NAMALWA (cell line): ENCODE data around the gene SOBP.
"Not testable (repeated sequence)": the region's sequence is repeated elsewhere in the genome, so short reads cannot be mapped to it uniquely, and the experiment has no call there.

Experiments
- DNase-seq: peaks from one replicate; pipeline ENCODE4 v3.0.0-alpha.2; 2015; ENCODE audit warnings: low spot score

SOBP gene

DNA sequence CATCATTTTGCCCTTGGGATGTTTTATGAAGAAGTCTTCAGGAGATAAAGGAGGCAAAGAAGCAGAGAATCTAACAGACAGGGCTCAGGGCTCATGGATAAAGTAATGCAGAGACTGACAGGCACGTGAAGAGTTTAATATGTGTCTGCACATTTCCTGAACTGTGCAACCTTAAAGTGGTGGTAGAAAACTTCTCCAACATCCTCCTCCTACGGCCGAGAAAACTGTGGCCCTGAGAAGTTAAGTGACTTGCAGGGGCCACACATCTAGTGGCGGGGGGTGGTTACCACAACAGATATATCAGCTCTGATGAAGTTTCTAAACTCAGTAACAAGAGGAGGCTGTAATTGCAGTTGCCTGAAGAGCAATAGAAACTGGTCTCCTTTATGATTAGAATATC, 61.0 kb downstream of the SOBP start:
- peak; percentile 60 for DNase-seq

GRCh38 chr6:107553121-107553520, 63.2 kb downstream of the SOBP start:
- not testable (repeated sequence) for DNase-seq

GRCh38 chr6:107554326-107554725, 64.4 kb downstream of the SOBP start:
- no peak for DNase-seq

DNA sequence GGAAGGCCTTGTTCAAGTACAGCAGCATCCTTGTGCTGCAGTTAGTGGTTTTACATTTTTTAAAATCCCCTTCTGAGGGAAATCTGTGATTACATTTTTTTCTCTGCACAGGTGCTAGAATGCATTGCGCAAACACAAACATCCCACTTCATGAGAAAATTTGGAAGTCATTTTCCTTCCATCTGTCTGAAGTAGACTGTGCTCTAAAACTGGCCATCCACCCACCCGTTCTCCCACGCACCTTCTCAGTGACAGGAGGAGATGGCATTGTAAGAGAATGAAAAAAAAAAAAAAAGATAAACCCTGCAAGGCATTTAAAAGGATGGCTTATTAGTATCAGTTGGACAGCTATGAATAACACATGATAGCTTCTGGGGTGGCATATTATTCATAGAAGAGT, 65.0 kb downstream of the SOBP start:
- DNase-seq, result no peak

DNA sequence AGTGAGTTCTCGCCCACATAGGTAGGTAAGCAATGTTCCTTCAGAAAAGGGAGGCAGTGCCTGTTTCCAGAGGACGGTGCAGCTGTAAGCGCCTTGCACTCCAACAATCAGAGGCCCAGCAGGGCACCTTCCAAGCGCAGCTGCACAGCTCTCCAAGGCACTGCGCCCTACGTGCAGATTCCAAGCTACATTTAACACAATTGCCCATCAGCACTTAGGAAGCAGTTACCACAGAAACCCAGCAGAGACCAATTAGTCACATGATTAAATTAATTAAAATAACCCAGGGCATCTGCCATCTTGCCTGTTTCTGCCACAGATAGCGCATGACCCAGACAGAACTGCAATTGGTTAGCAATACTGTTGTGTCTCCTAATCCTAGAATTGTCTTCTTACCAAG, 65.5 kb downstream of the SOBP start:
- no peak for DNase-seq

DNA sequence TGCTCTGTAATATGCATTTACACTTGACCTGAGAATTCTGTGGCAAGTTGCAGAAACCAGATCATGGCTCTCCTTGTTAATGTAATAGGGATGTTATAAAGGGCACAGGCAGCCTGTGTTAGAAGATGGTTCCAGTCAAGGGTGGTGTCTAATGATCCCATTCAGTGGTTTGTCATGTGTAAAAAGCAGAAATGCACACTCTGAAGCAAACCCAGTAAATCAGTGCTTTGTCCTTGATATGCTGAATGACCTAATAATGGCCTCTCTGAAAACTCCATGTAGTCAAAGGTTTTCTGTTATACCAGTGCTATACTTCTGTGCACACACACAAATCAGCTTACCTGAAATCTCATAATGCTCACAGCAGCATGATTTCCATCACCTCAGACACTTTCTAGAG, 66.2 kb downstream of the SOBP start:
- DNase-seq, result no peak

- no peak for DNase-seq
Observed at GRCh38 chr6:107557698-107558097, 67.8 kb downstream of the SOBP start.

DNA sequence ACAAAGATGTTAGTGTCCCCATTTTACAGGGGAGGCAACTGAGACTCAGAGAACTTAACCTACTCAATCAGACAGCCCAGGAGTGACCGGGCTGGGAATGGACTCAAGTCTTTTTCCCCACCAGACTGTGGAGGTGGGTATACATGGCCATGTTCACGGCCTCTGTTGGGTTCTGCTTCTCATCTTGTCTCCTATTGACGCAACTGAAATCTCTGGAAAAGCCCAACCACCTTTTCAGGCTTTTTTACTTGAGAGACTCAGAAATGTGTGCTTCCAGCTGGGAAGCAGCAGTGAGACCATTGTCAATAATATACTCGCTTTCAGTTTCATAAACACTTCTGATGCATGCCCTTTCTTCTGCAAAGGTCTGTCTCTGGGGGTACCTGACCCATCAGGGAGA, 70.7 kb downstream of the SOBP start:
- DNase-seq, result no peak

DNA sequence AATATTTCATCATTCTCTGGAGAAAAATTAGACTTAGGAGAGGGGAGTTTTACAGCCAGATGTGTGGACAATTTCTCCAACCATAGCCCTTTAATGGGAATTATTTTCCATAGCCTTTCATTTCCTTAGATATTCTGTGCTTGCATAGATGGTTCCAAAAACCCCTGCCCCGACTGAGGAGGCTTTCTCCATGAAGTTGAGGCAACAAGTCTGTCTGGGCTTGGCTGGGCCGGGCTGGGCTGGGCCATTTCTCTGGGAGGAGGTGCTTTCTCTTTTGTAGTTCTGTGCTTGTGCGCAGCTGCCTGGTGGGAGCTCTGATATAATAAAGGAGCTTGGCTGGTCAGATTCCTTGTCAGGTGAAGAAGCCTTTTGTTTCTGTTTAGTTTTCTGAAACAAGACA, 71.4 kb downstream of the SOBP start:
- no peak for DNase-seq

DNA sequence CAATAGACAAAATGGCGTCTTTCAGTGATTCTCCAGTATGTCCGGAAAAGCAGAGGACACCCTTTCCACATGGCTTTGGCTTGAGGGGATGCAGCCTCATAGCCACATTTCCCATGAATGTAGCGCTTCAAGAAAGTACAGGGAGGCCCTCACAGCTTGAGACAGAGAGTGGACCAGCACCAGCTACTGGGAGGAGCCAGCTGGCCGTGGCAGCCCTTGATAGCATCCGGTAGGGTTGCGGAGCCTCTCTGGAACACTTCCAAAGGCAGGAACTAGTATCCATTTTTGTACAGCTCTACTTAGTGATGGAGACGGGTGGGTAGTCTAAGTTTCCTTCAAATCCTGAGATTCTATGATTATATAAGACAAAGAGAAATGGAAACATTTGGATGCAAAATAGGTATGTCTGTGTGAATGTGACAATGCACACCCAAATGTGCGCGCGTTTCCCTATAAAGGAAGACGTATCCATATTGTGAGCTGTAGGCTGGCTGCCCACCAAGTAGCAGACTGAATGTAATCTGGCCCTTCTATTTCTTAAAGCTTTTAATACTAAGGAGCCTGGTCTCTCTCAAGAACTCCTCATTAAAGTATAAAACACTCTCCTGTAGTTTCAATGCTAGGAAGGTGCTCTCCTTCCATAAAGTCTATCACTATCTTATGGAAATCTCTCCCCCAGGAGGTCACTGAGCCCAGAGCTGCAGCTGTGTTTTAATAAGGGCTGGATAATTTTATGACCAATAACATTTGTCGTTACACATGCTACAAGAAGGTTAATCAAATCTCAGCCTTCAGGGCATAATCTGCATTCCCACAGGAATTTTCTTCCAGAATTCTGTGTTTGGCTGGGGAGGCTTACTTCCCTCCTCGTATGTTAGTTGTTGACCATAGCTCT, 74.0 kb downstream of the SOBP start:
- no peak for DNase-seq

- DNase-seq, result no peak
Observed at GRCh38 chr6:107564589-107564951, 74.7 kb downstream of the SOBP start.

GRCh38 chr6:107565165-107565723, 75.3 kb downstream of the SOBP start:
- no peak for DNase-seq

- no peak for DNase-seq
Observed at GRCh38 chr6:107567643-107568042, 77.7 kb downstream of the SOBP start.

DNA sequence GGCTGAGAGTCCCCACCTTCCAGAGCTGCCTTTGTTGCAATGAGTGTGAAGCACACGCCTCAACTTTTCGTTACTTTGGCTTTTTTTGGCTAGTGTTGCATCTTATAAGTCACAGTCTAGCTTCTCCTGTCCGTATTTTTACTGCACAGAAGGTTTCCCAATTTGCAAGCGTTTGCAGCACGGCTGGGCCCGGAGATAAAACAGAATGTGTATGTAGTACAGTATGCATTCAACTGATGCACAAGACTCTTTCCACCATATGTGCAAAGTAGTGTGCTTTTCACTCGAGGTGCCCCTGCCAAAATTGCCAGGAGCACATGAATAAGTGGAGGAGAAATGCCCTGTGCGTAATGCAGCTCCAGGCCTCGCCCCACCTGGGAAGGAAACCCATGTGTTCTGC, 79.6 kb downstream of the SOBP start:
- no peak for DNase-seq

- DNase-seq, result no peak
Observed at GRCh38 chr6:107571354-107571753, 81.4 kb downstream of the SOBP start.

- no peak for DNase-seq
Observed at GRCh38 chr6:107572886-107573285, 83.0 kb downstream of the SOBP start.

- DNase-seq, result no peak
Observed at GRCh38 chr6:107574856-107575255, 84.9 kb downstream of the SOBP start.

GRCh38 chr6:107576852-107577251, 86.9 kb downstream of the SOBP start:
- no peak for DNase-seq

- DNase-seq, result no peak
Observed at GRCh38 chr6:107578642-107579341, 88.9 kb downstream of the SOBP start.

DNA sequence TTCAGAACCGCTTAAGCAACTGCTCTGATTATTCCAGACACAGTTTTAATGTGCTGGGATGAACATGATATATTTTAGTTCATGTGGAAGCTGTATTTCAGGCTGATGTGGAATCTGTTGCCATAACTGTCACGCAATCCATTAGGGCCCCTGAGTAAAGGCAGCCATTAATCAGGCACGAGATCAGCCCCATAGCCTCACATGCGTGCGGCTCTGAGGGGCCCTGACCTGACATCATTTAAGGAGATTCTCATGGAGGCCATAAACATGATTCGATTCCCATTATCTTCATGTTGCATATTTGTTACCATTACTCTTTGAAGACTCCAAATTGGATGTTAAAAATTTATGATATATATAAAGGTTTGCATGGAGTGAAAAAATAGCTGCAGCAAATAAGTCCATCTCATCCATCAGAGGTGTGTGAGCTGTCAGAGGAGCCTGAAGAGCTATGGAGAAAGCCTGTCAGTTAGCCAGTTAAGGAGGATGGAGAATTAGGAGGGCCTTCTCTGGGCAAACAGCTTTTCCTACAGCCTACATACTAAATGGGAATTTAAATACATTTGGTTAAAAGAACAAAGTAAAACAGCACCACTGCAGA, 89.6 kb downstream of the SOBP start:
- no peak for DNase-seq

DNA sequence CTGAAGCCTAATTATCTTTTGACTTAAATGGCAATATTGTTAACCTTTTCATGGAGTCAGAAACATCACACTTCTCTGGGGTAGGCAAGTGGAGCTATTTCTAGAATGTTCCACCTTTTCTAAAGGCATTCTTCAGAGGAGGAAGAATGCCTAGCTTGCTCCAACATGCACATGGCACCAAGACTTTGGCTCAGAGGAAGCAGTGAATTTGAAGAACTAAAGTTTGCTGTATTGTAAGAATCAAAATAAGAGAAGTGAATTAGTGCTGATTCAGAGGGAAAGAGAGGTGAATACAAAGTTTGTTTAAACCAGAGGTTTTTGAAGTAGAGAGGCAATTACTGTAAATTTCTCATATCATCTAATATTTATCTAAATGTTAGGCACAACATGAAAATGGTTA, 92.2 kb downstream of the SOBP start:
- no peak for DNase-seq

DNA sequence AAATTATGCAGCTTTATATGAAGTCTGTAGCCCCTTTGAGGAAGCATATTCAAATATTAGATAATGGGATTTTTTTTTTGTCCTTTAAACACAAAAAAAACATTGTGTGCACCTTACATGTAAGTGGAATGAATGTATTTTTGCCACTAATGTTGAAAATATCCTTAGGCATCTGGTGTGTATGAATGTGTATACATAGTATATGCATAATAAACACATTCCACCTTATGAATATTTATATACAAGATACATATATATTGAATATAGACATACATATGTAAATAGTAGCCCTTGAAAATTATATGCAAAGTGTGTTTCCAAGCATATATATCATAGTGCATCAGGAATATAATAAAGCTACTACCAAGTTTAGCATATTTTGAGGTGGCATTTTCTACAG, 94.8 kb downstream of the SOBP start:
- DNase-seq, result no peak
